ENCODE data around the gene SMARCA4. TPM values are rescaled to one million over a fixed set of nuclear protein-coding genes. Genes with fewer than 3 reads are reported as not detected.

Gene SMARCA4
- total RNA-seq, 1 donor from 2014 or later: 274 TPM

GRCh38 chr19:11016631-11017030 is 55.8 kb downstream of the SMARCA4 start:
- Mint-ChIP-seq H3K36me3 (peaks cover 56% of the 10 kb centered on the region), H3K4me1 (peaks cover 13% of the 10 kb centered on the region), H3K9me3 (no peaks in the 10 kb centered on the region), H3K4me3 (no peak overlapping the region), H3K27me3 (ENCODE audit: low read depth) (no peaks in the 10 kb centered on the region), H3K27ac (no peak overlapping the region)
- no peak for DNase-seq (ENCODE audit: low spot score in 2 of 2, unreplicated experiment in 2 of 2)
- no peak for TF ChIP-seq CTCF (IDR thresholded peaks at IDR 0.05; ENCODE audit: unreplicated experiment)

GRCh38 chr19:11017275-11018035 is 56.6 kb downstream of the SMARCA4 start:
- Mint-ChIP-seq H3K36me3 (peaks cover 51% of the 10 kb centered on the region), H3K4me3 (no peak overlapping the region), H3K4me1 (peaks cover 13% of the 10 kb centered on the region), H3K27me3 (ENCODE audit: low read depth) (no peaks in the 10 kb centered on the region), H3K9me3 (no peaks in the 10 kb centered on the region), H3K27ac (peak overlapping the region; percentile 54)
- no peak for TF ChIP-seq CTCF (IDR thresholded peaks at IDR 0.05; ENCODE audit: unreplicated experiment)
- DNase-seq (ENCODE audit: low spot score in 2 of 2, unreplicated experiment in 2 of 2): no peak

- Mint-ChIP-seq H3K4me3 (no peak overlapping the region), H3K27me3 (ENCODE audit: low read depth) (no peaks in the 10 kb centered on the region), H3K36me3 (peaks cover 46% of the 10 kb centered on the region), H3K9me3 (no peaks in the 10 kb centered on the region), H3K4me1 (peaks cover 13% of the 10 kb centered on the region), H3K27ac (peak overlapping the region; percentile 54)
- no peak for DNase-seq (ENCODE audit: low spot score in 2 of 2, unreplicated experiment in 2 of 2)
- no peak for TF ChIP-seq CTCF (IDR thresholded peaks at IDR 0.05; ENCODE audit: unreplicated experiment)
Observed at GRCh38 chr19:11018179-11018578, 57.3 kb downstream of the SMARCA4 start.

GRCh38 chr19:11018763-11019162 is 57.9 kb downstream of the SMARCA4 start:
- Mint-ChIP-seq H3K4me1 (peaks cover 13% of the 10 kb centered on the region), H3K9me3 (no peaks in the 10 kb centered on the region), H3K36me3 (peaks cover 43% of the 10 kb centered on the region), H3K4me3 (no peak overlapping the region), H3K27me3 (ENCODE audit: low read depth) (no peaks in the 10 kb centered on the region), H3K27ac (peak overlapping the region; percentile 54)
- no peak for TF ChIP-seq CTCF (IDR thresholded peaks at IDR 0.05; ENCODE audit: unreplicated experiment)
- no peak for DNase-seq (ENCODE audit: low spot score in 2 of 2, unreplicated experiment in 2 of 2)

- Mint-ChIP-seq H3K4me3 (no peak overlapping the region), H3K9me3 (no peaks in the 10 kb centered on the region), H3K27ac (no peak overlapping the region), H3K4me1 (peaks cover 13% of the 10 kb centered on the region), H3K27me3 (ENCODE audit: low read depth) (no peaks in the 10 kb centered on the region), H3K36me3 (peaks cover 42% of the 10 kb centered on the region)
- no peak for TF ChIP-seq CTCF (IDR thresholded peaks at IDR 0.05; ENCODE audit: unreplicated experiment)
- no peak for DNase-seq (ENCODE audit: low spot score in 2 of 2, unreplicated experiment in 2 of 2)
Observed at GRCh38 chr19:11019262-11019661, 58.4 kb downstream of the SMARCA4 start.

Data from mesothelial cell of epicardium (in vitro differentiated cells).